NCI-H526 treated with DMSO at 0.1 percent for 48 hours (cell line): ENCODE measurements around the gene PNMA8C.
"Not testable (repeated sequence)": the region's sequence is repeated elsewhere in the genome, so short reads cannot be mapped to it uniquely, and the experiment has no call there.

Source experiments
- DNase-seq: peaks from one replicate; lab custom pipeline; 2025; lab: John Stamatoyannopoulos, UW

Gene PNMA8C

DNA sequence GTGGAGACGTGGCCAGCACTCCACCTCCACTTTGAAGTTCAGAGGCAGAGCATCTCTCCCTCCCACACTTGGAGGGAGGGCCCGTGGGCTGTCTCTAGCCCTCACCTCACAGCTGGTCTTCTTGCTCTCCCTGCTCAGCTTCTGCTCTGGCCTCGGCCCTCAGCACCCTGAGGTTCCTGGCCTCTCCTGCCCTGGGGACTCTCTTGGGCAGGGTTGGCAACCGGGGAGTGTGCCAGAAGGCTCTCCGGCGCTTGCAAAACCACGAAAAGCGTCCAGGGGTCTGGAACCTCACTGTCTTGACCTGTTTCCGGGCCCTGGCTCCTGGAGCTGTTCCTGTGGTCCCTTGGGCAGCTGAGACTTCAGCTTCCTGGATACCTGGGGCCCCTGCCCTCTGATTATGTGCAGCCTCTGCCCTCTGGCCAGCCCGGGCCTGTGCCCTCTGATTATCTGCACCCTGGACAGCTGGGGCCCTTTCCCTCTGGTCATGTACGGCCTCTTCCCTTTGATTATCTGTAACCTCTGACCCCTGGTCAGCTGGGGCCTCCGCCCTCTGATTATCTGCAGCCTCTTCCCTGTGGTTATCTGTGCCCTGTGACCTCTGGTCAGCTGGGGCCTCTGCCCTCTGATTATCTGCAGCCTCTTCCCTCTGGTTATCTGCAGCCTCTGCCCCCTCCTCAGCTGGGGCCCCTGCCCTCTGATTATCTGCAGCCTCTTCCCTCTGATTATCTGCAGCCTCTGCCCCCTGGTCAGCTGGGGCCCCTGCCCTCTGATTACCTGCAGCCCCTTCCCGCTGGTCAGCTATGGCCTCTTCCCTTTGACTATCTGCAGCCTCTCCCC, 17.4 kb downstream of the PNMA8C start:
- DNase-seq = no peak

DNA sequence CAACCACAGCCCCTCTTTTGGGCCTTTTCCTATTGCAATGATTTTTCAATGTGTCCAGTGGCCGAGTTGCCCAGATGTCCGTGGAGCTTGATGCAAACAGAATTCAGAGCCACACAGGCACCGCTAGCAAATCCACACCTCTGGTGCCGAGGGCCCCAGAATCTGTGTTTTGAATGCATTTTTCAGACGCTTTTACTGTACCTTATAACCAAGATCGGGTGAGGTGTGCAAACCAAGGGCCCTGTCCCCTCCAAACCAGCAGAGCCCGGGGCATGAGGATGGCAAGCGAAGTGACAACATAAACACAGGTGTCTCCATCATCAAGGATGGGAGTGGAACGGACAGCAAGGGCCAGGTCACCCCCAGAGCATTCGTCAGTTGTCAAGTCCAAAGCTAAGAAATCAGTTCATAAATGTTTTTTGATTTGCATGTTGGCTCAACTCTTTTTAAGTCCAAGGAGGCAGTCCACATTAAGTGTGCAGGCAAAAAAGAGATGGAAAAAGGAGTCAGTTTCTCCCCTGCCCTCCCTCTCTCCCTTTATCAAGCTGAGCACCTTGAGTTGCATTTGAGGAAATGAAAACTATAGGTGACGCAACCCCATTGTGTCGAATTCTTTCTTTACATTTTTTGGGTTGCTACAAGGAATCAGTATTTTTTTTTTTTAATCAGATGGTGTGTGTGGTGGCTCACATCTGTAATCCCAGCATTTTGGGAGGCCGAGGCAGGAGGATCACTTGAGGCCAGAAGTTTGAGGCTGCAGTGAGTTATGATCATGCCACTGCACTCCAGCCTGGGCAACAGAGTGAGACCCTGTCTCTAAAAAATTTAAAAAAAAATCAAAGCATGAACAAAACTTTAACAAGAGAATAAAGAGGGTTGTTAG, 18.3 kb downstream of the PNMA8C start:
- DNase-seq = no peak

GRCh38 chr19:46409191-46409590, 19.5 kb downstream of the PNMA8C start:
- no peak for DNase-seq

DNA sequence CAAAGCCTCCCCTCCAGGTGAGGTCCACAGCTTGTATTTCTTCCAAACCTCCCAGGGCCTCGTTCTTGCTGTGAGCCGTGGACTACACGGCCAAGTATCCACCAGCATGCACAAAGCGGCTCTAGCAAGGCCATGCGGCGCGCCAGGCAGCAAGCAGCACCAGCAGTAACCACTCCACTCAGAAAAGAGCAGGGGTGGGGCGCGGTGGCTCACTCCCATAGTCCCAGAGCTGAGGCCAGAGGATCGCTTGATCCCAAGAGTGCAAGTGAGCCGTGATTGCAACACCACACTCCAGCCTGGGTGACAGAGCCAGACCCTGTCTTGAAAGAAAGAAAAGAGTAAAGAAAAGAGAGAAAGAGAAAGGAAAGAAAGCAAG, 20.1 kb downstream of the PNMA8C start:
- no peak for DNase-seq

GRCh38 chr19:46407856-46408663, 20.7 kb downstream of the PNMA8C start:
- no peak for DNase-seq

DNA sequence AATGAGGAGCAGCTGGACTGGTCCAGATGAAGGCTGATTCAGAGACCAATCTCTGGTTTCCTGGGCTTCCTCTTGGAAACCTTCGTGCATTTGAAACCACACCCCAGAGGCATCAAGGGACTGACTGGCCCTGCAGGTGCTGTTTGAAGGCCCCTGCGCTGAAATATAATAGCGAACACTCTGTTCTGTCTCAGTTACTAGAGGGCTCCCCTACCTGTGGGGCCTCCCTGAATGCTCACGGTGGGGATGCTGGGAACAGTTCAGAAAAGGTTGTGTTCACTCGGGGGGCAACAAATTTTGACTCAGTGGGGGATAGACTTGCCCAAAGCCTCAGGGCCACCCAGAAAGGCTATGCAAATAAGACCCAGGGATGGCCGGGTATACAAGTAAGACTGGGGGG, 21.8 kb downstream of the PNMA8C start:
- no peak for DNase-seq

DNA sequence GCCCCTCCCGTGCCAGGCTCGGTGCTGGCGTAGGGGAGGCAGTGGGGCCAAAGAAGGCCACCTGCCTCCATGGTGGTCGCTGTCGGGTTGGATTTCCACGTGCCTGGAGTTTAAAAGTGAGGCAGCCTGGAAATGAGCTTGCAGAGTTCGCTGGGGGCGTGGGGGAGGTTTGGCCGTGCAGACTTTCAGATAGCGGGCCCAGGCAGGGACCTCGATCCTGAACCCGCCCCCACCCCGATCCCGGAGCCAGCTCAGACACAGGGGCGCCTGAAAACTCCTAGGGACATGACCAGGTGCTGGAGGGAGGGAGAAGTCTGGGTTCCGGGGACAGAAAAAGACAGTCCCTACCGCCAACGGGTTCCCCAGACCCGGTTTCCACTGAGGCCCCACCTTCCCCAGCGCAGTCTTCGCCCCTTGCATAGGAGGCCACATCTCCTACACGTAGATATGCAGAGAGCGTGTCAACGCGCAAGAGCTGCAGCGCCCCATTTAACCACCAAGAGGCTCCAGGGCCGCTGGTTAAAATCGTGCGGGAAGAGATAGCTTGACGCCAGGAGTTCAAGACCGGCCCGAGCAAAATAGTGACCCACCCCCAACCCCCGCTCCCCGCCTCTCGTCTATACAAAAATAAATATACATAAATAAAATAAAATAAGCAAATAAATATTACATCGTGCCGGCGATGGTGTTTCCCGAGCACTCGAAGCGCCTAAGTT, 23.8 kb downstream of the PNMA8C start:
- no peak for DNase-seq

DNA sequence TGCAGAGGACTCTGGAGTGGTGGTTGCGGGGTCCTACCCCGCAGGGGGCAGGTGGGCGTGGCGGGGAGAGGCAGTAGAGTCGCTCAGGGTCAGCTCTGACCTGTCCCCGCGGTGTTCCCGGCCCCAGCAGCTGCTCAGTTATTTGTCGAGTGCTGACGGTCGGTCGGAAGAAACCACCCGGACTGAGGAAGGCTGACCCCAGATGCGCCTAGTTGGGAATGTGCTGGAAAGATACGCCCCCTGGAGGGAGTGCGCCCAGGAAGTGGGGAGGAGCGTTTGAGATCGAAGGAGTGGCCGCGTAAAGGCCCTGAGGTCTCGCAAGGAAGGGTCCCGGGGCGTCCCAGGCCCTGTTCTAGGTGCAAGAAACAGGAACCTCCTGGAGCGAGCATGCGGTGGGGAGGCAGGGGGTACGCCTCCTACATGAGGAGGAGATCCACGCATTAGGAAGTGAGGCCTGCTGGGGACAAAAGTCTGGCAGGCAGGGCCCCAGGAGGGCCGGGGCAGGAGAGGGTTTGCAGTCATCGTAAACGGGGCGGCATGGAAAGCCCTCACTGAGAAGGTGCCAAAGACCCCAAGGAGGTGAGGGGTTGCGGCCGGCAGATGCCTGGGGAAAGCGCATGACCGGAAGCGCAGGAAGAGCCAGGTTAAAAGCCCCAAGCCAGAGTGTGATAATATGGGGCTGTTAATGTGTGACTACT, 24.5 kb downstream of the PNMA8C start:
- DNase-seq = peak; percentile 11

DNA sequence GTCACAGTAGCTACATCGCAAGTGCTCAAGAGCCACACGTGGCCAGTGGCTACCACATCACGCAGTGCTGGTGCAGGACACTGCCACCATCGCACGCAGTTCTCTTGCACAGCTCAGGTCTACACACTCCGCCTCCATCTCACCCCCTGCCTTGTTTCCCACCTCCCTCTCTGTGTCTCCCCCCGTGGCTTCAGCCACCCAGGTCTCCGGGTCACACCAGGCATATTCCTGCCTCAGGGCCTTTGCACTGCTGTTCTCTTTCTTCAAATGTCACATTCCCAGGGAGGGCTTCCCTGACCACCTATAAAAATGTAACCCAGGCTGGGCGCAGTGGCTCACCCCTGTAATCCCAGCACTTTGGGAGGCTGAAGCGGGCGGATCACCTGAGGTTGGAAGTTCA, 26.0 kb downstream of the PNMA8C start:
- DNase-seq = no peak

GRCh38 chr19:46397801-46398479, 30.8 kb downstream of the PNMA8C start:
- DNase-seq = not testable (repeated sequence)

GRCh38 chr19:46394402-46394797, 34.3 kb downstream of the PNMA8C start:
- no peak for DNase-seq

- DNase-seq = no peak
Observed at GRCh38 chr19:46393456-46394401, 35.0 kb downstream of the PNMA8C start.

DNA sequence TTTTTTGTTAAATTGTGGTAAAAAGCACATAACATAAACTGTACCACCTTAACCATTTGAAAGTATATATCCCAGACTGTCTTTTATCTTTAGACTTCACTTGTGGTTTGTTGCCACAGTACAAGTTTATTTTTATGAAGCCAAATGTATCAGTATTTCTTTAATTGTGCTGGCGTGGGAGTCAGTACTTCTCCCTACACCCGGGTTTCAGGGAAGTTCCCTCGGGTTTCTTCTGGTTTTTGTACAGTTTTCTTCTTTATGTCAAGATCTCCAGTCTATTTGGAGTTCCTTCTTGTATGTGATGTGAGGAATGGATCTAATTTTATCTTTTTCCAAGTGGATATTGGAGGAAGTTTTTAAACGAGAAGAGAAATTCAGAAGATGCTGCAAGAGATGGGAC, 35.9 kb downstream of the PNMA8C start:
- no peak for DNase-seq

DNA sequence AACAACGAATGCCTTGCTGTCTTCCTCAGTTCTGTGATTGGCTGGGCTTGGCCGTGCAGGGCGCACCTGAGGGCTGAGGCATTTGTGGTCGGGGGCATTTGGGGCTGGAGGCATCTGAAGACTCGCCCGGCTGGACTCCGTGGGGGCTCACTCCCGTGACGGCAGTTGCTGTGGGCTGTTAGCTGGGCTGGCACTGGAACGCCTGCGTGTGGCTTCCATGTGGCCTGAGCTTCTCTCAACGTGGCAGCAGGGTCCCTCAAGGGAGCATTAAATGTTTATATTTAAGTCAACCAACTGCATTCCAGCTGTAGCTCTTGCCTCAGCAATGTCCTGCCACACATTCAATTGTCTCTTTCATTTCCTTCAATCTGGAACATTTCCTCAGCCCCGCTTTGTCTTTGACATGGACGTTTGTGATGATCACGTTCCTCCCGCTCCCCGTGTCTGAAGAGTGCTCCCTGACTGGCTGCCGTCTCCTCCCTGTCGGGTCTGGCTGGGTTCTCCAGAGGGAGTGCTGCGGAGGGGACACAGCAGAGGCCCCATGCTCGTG, 36.4 kb downstream of the PNMA8C start:
- no peak for DNase-seq

- no peak for DNase-seq
Observed at GRCh38 chr19:46391296-46392251, 37.2 kb downstream of the PNMA8C start.

- DNase-seq = no peak
Observed at GRCh38 chr19:46390866-46391265, 37.9 kb downstream of the PNMA8C start.

GRCh38 chr19:46390121-46390858, 38.4 kb downstream of the PNMA8C start:
- no peak for DNase-seq
